Prostate gland (tissue), 2 donors: Measurements from ENCODE around the gene OR6X1. TPM values are rescaled to one million over a fixed set of nuclear protein-coding genes. Genes with fewer than 3 reads are reported as not detected.

ENCODE experiments used
- DNase-seq: peaks from one replicate; pipeline ENCODE4 v3.0.0-alpha.2; 2019; ENCODE audit warnings: low spot score
- H3K27ac ChIP-seq, 2 donors: fragments of 200-600 bp; sonication (generic); 2 replicates each; pipeline ENCODE4 v1.5.1; 2017 to 2019
- H3K27me3 ChIP-seq: fragments of 200-600 bp; sonication (generic); replicated peaks from 2 replicates; pipeline ENCODE4 v1.5.1; 2019; ENCODE audit not compliant: insufficient read depth
- H3K36me3 ChIP-seq, 2 donors: fragments of 200-600 bp; sonication (generic); 1 replicate in 1 of 2; 2 replicates in 1 of 2; pipeline versions ENCODE4 v1.5.1 to v1.8.1; 2017 to 2019
- H3K4me1 ChIP-seq: fragments of 200-600 bp; sonication (generic); replicated peaks from 2 replicates; pipeline ENCODE4 v1.5.1; 2019
- H3K4me3 ChIP-seq, 2 donors: fragments of 200-600 bp; sonication (generic); 2 replicates each; pipeline ENCODE4 v1.5.1; 2017 to 2019
- H3K9me3 ChIP-seq: fragments of 200-600 bp; sonication (generic); 2 replicates; pipeline ENCODE4 v1.5.1; 2017
- POLR2A ChIP-seq: fragments of 450-650 bp; IDR thresholded peaks from one replicate; pipeline ENCODE4 v1.6.1; 2016; ENCODE audit warnings: antibody characterized with exemption, mild to moderate bottlenecking
- POLR2AphosphoS5 ChIP-seq: sonication (generic); formaldehyde crosslinking; IDR thresholded peaks from one replicate; pipeline ENCODE4 v1.6.1; 2017; ENCODE audit warnings: antibody characterized with exemption
- WGBS: methylation state at CpG from one replicate; pipeline ENCODE4 v1.1.5; 2018; 5-methylcytosine and 5-hydroxymethylcytosine counted together
- intact Hi-C: fragments of 100-400 bp; cut with DNase I; formaldehyde crosslinking; loops from one replicate; pipeline ENCODE4 v1.14.2; 2022
- small RNA-seq, 2 donors: library from RNA; depleted of rRNA; stranded (forward); fragments of <200 nt; gene quantifications; one replicate each; pipeline ENCODE3, GENCODE V24; 2016
- total RNA-seq, 2 donors: library from RNA; depleted of rRNA; stranded (reverse); fragments of >200 nt; gene quantifications; one replicate each; pipeline ENCODE4 v1.1.0, GENCODE V29; 2016
- TF ChIP-seq, protein P1 (sequence below), 4 experiments: fragments of 200-600 bp in 2 of 4; fragments of 450-650 bp in 2 of 4; sonication (generic) in 2 of 4; IDR thresholded peaks; 1 replicate in 3 of 4; 2 replicates in 1 of 4; pipeline ENCODE4 v1.5.1; 2016 to 2019; ENCODE audit warnings: antibody characterized with exemption in 4 of 4, mild to moderate bottlenecking in 2 of 4, moderate library complexity in 2 of 4

OR6X1 gene
- total RNA-seq, 2 donors from 2014 or later: not detected

DNA sequence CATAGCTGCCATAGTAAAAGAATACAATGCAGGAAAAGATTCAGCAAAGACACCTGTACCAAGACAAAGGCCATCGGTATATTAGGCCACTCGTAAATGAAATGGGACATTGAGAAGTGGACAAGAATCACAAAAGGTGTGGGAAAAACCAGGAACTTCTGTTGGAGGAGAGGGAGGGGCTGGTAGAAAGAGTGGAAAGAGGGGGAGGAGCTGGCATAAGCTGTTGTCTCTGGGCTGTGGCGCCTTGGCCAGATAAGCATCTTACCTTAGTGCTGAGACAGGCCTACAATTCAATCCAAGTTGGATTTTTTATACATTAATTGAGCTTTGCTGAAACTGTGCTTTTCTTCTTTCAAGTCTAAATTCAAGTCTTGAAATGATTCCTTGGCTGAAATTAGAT lies 50.0 kb downstream of the OR6X1 start:
- 63% methylated on average over 3 of the region's 3 CpGs for WGBS
- Histone ChIP-seq H3K27me3 (no peaks in the 10 kb centered on the region), H3K4me3 (no peak overlapping the region), H3K4me1 (no peaks in the 10 kb centered on the region), H3K36me3 (no peaks in the 10 kb centered on the region), H3K27ac (no peak overlapping the region), H3K9me3 (no peaks in the 10 kb centered on the region)
- no peak for DNase-seq
- intact Hi-C loops: no loop called here
- TF ChIP-seq, protein P1, sequence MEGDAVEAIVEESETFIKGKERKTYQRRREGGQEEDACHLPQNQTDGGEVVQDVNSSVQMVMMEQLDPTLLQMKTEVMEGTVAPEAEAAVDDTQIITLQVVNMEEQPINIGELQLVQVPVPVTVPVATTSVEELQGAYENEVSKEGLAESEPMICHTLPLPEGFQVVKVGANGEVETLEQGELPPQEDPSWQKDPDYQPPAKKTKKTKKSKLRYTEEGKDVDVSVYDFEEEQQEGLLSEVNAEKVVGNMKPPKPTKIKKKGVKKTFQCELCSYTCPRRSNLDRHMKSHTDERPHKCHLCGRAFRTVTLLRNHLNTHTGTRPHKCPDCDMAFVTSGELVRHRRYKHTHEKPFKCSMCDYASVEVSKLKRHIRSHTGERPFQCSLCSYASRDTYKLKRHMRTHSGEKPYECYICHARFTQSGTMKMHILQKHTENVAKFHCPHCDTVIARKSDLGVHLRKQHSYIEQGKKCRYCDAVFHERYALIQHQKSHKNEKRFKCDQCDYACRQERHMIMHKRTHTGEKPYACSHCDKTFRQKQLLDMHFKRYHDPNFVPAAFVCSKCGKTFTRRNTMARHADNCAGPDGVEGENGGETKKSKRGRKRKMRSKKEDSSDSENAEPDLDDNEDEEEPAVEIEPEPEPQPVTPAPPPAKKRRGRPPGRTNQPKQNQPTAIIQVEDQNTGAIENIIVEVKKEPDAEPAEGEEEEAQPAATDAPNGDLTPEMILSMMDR (IDR thresholded peaks at IDR 0.05): no peak
- TF ChIP-seq POLR2A (no peak), POLR2AphosphoS5 (no peak)

Small RNAs within 50 kb of the gene (small RNA-seq; reads per million reads assigned to genes)
- 0 reads per million in 2 donors for gene RNU1-21P

Other genes starting within 250 kb of the OR6X1 start
- 1 to 10 TPM; 2.5 to 3.5 TPM for gene SCN3B, start 99.9 kb downstream of the OR6X1 start, total RNA-seq
- gene ZNF202, start 12.9 kb downstream of the OR6X1 start, total RNA-seq: 10 to 100 TPM in 1 of 2 donors, 1 to 10 TPM in 1; 5.7 to 15.2 TPM
- gene OR6M1, start 51.8 kb upstream of the OR6X1 start, total RNA-seq: not detected
- gene TMEM225, start 131.2 kb upstream of the OR6X1 start, total RNA-seq: 1 to 10 TPM in 1 of 2 donors, not detected in 1; 1.2 TPM
- gene OR8D4, start 147.6 kb upstream of the OR6X1 start, total RNA-seq: 1 to 10 TPM in 1 of 2 donors, not detected in 1; 1.5 TPM
- gene OR4D5, start 185.1 kb upstream of the OR6X1 start, total RNA-seq: not detected
- gene OR6T1, start 189.3 kb upstream of the OR6X1 start, total RNA-seq: not detected
- gene OR10S1, start 223.3 kb upstream of the OR6X1 start, total RNA-seq: not detected
- gene OR10G6, start 240.6 kb upstream of the OR6X1 start, total RNA-seq: not detected